Type B pancreatic cell (in vitro differentiated cells): Measurements from ENCODE around the gene LEPR. TPM values are rescaled to one million over a fixed set of nuclear protein-coding genes. Genes with fewer than 3 reads are reported as not detected.

Experiments used
- DNase-seq: peaks from one replicate; pipeline ENCODE4 v3.0.0; 2021; ENCODE audit warnings: mixed read lengths; ENCODE audit not compliant: unreplicated experiment; ENCODE audit errors: extremely low spot score
- H3K27ac Mint-ChIP-seq: 2 replicates; pipeline ENCODE4 v1.8.0; 2021; ENCODE audit warnings: mild to moderate bottlenecking, mixed read lengths
- H3K27me3 Mint-ChIP-seq: 2 replicates; pipeline ENCODE4 v1.8.0; 2021; ENCODE audit warnings: mixed read lengths
- H3K36me3 Mint-ChIP-seq: 2 replicates; pipeline ENCODE4 v1.8.0; 2021; ENCODE audit warnings: mixed read lengths
- H3K4me1 Mint-ChIP-seq: one replicate; pipeline ENCODE4 v1.8.0; 2021; ENCODE audit warnings: mixed read lengths; ENCODE audit not compliant: unreplicated experiment
- H3K4me3 Mint-ChIP-seq: 2 replicates; pipeline ENCODE4 v1.8.0; 2021; ENCODE audit warnings: mild to moderate bottlenecking, mixed read lengths
- H3K9me3 Mint-ChIP-seq: 2 replicates; pipeline ENCODE4 v1.8.0; 2021; ENCODE audit warnings: mixed read lengths
- total RNA-seq: library from RNA; stranded (reverse); gene quantifications from 2 replicates; pipeline ENCODE4 v1.2.1, GENCODE V29; 2021; ENCODE audit warnings: low replicate concordance
- TF ChIP-seq, protein P1 (sequence below): fragments of 200-600 bp; sonication (generic); conservative IDR thresholded peaks from 2 replicates; pipeline ENCODE4 v1.5.0; 2021; ENCODE audit warnings: antibody characterized with exemption, mild to moderate bottlenecking

LEPR gene
- total RNA-seq, 1 donor from 2014 or later = 5.4 TPM

DNA sequence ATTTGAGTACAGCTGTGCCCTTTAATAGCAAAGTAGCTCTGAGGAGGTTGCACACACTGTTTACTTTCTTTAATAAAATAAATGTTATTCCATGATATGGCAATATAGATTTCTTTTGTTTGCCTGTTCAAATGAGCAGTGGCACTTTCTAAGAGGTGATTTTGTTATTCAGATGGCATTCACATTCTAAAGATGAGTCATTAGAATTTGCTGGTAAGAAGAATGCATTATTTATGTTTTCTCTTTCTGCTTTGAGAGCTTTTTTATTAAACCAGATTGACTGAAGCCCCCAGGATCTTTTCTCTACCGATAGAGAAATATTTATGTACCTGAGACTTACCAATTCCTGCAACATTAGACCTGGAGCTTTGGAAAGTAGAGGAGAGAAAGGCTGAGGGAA lies 11.2 kb upstream of the LEPR start:
- DNase-seq = no peak
- H3K4me1 Mint-ChIP-seq = no peaks in the 10 kb centered on the region
- H3K36me3 Mint-ChIP-seq = peaks cover 5% of the 10 kb centered on the region
- TF ChIP-seq, protein P1, sequence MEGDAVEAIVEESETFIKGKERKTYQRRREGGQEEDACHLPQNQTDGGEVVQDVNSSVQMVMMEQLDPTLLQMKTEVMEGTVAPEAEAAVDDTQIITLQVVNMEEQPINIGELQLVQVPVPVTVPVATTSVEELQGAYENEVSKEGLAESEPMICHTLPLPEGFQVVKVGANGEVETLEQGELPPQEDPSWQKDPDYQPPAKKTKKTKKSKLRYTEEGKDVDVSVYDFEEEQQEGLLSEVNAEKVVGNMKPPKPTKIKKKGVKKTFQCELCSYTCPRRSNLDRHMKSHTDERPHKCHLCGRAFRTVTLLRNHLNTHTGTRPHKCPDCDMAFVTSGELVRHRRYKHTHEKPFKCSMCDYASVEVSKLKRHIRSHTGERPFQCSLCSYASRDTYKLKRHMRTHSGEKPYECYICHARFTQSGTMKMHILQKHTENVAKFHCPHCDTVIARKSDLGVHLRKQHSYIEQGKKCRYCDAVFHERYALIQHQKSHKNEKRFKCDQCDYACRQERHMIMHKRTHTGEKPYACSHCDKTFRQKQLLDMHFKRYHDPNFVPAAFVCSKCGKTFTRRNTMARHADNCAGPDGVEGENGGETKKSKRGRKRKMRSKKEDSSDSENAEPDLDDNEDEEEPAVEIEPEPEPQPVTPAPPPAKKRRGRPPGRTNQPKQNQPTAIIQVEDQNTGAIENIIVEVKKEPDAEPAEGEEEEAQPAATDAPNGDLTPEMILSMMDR = no peak
- H3K27me3 Mint-ChIP-seq = no peaks in the 10 kb centered on the region
- no peaks in the 10 kb centered on the region for H3K9me3 Mint-ChIP-seq
- no peak overlapping the region for H3K27ac Mint-ChIP-seq
- H3K4me3 Mint-ChIP-seq = no peak overlapping the region

DNA sequence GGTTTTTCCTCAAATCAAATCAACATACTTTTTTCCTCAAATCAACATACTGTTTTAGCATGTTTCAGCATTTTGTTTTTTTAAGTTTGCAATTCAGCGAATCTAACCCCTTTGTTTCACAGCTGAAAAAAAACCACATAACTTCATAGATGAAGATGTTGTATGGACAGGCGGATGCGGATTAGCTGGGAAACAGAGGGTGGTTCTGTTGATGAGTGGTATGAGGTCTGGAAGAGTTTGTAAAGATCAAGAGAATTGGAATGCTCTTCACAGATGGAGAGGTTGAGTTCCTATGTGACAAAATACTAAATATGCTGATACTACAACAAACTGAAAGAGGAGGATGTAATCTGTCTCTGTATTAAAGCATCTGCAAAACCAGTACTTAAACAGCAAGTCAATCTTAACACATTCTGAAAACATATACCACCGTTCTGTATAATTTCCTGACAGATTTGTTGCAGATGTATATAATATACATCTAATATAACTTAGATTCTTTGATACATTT lies 10.6 kb upstream of the LEPR start:
- H3K4me1 Mint-ChIP-seq = no peaks in the 10 kb centered on the region
- TF ChIP-seq, protein P1 = no peak
- no peak overlapping the region for H3K27ac Mint-ChIP-seq
- no peak for DNase-seq
- no peak overlapping the region for H3K4me3 Mint-ChIP-seq
- peaks cover 5% of the 10 kb centered on the region for H3K36me3 Mint-ChIP-seq
- no peaks in the 10 kb centered on the region for H3K27me3 Mint-ChIP-seq
- H3K9me3 Mint-ChIP-seq = no peaks in the 10 kb centered on the region

DNA sequence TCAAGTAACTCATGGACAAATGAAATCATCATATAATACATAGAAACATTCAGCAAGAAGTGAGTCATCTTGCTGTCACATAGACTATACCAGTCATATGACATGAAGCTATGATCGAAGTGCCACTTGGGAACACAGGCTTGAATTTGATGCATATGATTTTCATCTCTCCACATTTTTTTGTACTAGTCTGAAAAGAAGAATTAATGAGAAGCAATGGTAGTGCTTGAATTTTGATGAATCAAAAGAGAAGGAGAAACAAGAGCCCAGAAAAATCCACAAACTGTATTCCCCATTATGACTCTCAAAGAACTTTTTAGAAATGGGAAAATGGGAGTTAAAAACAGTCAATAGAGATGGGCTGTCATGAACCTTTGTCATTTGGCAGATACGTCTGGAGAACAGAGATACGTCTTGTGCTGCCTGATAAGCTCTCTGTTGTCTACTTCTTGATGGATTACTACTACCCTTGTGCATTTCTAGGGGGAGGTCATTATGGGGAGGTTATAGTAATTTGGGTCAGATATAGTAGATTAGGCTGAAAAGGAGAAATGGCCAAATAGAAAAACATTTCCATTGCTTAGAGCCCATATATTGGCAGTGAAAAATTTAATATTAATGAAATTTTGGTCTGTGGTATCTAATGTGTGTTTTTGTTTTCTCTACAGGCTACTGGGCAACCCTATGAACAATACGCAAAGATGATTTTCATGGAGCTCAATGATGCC lies 8.0 kb upstream of the LEPR start:
- Mint-ChIP-seq H3K36me3 (peaks cover 5% of the 10 kb centered on the region), H3K4me3 (no peak overlapping the region), H3K27ac (no peak overlapping the region), H3K4me1 (no peaks in the 10 kb centered on the region), H3K27me3 (no peaks in the 10 kb centered on the region), H3K9me3 (no peaks in the 10 kb centered on the region)
- no peak for DNase-seq
- TF ChIP-seq, protein P1 = no peak

DNA sequence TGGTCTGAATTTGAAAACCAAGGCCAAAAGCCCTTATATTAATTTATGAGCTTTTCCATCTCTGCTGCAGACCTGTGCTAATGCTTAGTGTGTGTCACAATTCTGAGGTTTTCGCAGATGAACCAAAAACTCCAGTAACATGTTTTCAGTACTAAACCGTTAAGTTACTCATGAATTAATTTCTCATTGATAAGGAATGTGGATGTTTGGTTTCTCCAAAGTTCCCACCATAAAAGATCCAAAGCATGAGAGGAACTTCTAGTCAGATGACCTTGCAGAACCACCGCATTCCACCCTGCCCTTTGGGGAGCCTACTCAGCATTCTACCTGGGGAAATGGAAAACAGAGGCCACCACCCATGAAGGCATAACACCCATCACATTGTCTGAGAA lies 7.5 kb upstream of the LEPR start:
- Mint-ChIP-seq H3K27ac (no peak overlapping the region), H3K27me3 (no peaks in the 10 kb centered on the region), H3K9me3 (no peaks in the 10 kb centered on the region), H3K4me1 (no peaks in the 10 kb centered on the region), H3K36me3 (peaks cover 5% of the 10 kb centered on the region), H3K4me3 (no peak overlapping the region)
- TF ChIP-seq, protein P1 = no peak
- no peak for DNase-seq

DNA sequence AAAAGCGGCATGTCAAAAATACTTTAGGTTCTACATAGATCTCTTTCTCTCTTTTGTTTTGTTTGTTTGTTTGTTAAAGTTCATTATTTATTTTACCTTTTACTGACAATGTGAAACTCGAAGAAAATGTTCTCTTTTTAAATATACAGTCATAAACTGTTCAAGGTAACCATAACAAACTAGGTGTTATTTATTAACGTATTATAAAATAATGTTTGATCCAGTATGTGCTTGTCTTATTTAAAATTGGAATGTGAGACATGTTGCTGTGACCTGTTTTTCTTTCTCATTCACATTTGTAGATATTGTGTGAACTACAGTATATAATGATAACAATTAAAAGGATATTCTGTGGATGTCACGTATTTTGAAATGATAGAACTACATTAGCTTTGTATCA lies 5.9 kb upstream of the LEPR start:
- Mint-ChIP-seq H3K9me3 (no peaks in the 10 kb centered on the region), H3K36me3 (peaks cover 5% of the 10 kb centered on the region), H3K4me1 (peaks cover 10% of the 10 kb centered on the region), H3K4me3 (no peak overlapping the region), H3K27me3 (no peaks in the 10 kb centered on the region), H3K27ac (no peak overlapping the region)
- DNase-seq = no peak
- TF ChIP-seq, protein P1 = no peak
